Ovary (tissue), 3 donors: ENCODE measurements around the gene ANKRD27.

Source experiments
- POLR2A ChIP-seq: fragments of 450-650 bp; IDR thresholded peaks from one replicate; pipeline ENCODE4 v1.6.1; 2017; ENCODE audit warnings: antibody characterized with exemption, mild to moderate bottlenecking, moderate library complexity
- TF ChIP-seq, protein P1 (sequence below), 3 donors: fragments of 450-650 bp in 2 of 3; fragments of 200-600 bp in 1 of 3; IDR thresholded peaks; one replicate each; pipeline versions ENCODE4 v1.5.1 to v1.8.0; 2016 to 2022; ENCODE audit warnings: antibody characterized with exemption in 3 of 3, mild to moderate bottlenecking in 1 of 3
- donor health status: DM: no; HTN: no; CAD: no.

DNA sequence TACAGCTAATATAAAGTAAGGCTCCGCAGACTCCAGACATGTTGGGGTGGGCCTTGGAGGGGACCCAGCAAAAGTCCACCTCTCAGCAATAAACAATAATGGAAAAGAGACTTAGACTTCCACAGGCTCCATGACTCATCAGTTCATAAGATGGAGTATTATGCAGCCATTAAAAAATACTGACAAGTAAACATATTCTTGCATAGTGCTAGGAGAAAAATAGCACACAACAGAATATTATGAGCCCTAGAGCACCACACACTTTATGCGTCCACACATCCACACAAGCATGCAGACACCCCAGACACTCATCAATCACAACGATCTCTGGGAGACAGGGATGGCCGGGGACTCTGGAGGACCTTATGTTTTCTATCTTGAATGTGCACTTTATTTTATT lies 48.0 kb downstream of the ANKRD27 start:
- TF ChIP-seq, protein P1, sequence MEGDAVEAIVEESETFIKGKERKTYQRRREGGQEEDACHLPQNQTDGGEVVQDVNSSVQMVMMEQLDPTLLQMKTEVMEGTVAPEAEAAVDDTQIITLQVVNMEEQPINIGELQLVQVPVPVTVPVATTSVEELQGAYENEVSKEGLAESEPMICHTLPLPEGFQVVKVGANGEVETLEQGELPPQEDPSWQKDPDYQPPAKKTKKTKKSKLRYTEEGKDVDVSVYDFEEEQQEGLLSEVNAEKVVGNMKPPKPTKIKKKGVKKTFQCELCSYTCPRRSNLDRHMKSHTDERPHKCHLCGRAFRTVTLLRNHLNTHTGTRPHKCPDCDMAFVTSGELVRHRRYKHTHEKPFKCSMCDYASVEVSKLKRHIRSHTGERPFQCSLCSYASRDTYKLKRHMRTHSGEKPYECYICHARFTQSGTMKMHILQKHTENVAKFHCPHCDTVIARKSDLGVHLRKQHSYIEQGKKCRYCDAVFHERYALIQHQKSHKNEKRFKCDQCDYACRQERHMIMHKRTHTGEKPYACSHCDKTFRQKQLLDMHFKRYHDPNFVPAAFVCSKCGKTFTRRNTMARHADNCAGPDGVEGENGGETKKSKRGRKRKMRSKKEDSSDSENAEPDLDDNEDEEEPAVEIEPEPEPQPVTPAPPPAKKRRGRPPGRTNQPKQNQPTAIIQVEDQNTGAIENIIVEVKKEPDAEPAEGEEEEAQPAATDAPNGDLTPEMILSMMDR (IDR thresholded peaks at IDR 0.05): no peak
- TF ChIP-seq POLR2A: no peak
